Measurements from ENCODE around the gene GAL3ST3. TPM values are rescaled to one million over a fixed set of nuclear protein-coding genes. Genes with fewer than 3 reads are reported as not detected.
"Not testable (repeated sequence)": the region's sequence is repeated elsewhere in the genome, so short reads cannot be mapped to it uniquely, and the experiment has no call there.

Gene GAL3ST3, protein sequence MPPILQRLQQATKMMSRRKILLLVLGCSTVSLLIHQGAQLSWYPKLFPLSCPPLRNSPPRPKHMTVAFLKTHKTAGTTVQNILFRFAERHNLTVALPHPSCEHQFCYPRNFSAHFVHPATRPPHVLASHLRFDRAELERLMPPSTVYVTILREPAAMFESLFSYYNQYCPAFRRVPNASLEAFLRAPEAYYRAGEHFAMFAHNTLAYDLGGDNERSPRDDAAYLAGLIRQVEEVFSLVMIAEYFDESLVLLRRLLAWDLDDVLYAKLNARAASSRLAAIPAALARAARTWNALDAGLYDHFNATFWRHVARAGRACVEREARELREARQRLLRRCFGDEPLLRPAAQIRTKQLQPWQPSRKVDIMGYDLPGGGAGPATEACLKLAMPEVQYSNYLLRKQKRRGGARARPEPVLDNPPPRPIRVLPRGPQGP
- under 1 TPM in 1 of 2 donors, not detected in 1; 0.45 TPM for total RNA-seq

DNA sequence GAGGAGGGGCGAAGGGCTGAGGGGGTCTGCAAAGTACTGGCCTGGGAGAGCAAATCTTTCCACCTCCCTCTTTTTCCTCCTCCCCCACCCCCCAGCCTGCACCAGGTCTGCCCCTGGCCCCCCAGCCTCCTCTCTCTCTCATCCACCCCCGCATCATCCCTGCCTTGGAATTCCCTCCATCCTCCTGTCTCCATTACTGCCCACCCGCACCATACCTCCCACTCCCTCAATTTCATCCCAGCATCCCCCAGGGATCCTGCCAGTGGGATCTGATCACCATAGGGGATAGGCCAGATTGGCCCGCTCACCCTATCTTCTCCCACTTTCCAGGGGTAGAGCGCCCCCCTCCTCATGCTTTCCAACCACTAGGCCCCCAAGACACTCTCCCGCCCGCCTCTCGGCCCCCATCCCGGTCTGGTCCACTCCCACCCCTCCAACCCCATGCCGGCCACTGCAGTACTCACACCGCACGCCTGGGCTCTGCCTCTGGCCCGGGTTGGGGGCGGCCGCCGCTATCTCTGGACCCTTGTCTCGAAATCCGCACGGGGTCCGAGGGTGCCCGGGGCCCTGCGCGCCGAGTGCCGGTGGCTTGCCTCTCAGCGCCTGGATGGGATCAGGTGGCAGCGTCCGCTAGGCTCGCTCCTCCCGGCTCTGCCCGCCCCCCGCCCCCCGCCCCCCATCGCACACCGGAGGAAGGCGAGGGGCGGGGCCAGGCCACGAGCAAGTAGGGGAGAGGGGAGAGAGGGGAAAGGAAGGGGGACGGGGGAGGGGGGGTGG, at the start of gene GAL3ST3:
Gene GAL3ST3, minus strand, starts transcription at position 615 of the 777 bp plus-strand sequence. CDS start 3,746 bp downstream, outside the sequence.
- no peaks in the 10 kb centered on the region for H3K9me3 Mint-ChIP-seq

DNA sequence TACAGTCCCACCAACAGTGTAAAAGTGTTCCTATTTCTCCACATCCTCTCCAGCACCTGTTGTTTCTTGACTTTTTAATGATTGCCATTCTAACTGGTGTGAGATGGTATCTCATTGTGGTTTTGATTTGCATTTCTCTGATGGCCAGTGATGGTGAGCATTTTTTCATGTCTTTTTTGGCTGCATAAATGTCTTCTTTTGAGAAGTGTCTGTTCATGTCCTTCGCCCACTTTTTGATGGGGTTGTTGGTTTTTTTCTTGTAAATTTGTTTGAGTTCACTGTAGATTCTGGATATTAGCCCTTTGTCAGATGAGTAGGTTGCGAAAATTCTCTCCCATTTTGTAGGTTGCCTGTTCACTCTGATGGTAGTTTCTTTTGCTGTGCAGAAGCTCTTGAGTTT, 43.2 kb upstream of the GAL3ST3 start:
- not testable (repeated sequence) for H3K27ac Mint-ChIP-seq; ATAC-seq (replicated peaks); H3K27me3 Mint-ChIP-seq; H3K9me3 Mint-ChIP-seq; H3K4me3 Mint-ChIP-seq
- Mint-ChIP-seq H3K36me3 (ENCODE audit: low read depth) (peaks cover 28% of the 10 kb centered on the region), H3K4me1 (peaks cover 11% of the 10 kb centered on the region)

More for the DNA sequence above, at the start of gene GAL3ST3:
- Mint-ChIP-seq H3K27ac (peak within 1 kb of the TSS; percentile 9), H3K4me3 (peak within 1 kb of the TSS; percentile 29), H3K4me1 (peaks cover 13% of the 10 kb centered on the region), H3K27me3 (no peaks in the 10 kb centered on the region), H3K36me3 (ENCODE audit: low read depth) (peaks cover 26% of the 10 kb centered on the region)
- ATAC-seq (replicated peaks): no peak

DNA sequence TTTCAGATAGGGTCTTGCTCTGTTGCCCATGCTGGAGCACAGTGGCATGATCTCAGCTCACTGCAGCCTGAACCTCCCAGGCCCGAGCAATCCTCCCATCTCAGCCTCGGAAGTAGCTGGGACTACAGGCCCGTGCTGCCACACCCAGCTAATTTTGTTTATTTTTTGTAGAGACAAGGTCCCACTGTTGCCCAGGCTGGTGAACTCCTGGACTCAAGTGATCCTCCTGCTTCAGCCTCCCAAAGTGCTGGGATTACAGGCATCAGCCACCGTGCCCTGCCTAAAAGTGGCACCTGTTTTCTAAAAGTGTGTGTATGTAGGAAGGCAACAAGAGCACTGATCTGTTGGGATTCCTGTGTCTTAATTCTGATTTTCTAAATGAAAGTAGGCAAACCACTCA, 41.3 kb upstream of the GAL3ST3 start:
- Mint-ChIP-seq H3K9me3 (no peaks in the 10 kb centered on the region), H3K36me3 (ENCODE audit: low read depth) (peaks cover 28% of the 10 kb centered on the region), H3K27ac (no peak overlapping the region), H3K4me1 (peaks cover 11% of the 10 kb centered on the region), H3K4me3 (no peak overlapping the region), H3K27me3 (no peaks in the 10 kb centered on the region)
- no peak for ATAC-seq (replicated peaks)

DNA sequence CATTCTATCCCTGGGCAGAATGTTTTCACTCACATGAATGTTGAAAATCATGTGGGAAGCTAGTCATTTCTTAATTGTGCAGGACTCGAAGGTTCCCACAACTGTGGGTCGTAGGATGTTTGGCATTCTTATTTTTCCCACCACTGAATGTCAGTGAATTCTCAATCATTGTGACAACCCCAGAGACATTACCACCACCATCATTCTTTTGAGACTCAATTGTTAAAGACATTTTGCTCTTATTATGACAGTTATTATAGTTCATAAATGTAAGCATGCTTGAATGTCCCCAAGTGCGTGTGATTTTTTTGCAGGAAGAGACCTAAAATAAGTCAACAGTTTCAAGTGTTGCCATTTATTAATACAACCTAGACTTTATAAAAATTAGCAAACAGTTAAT, 40.1 kb upstream of the GAL3ST3 start:
- Mint-ChIP-seq H3K27me3 (no peaks in the 10 kb centered on the region), H3K4me3 (no peak overlapping the region), H3K36me3 (ENCODE audit: low read depth) (peaks cover 29% of the 10 kb centered on the region), H3K27ac (no peak overlapping the region), H3K4me1 (peaks cover 23% of the 10 kb centered on the region), H3K9me3 (no peaks in the 10 kb centered on the region)
- no peak for ATAC-seq (replicated peaks)

DNA sequence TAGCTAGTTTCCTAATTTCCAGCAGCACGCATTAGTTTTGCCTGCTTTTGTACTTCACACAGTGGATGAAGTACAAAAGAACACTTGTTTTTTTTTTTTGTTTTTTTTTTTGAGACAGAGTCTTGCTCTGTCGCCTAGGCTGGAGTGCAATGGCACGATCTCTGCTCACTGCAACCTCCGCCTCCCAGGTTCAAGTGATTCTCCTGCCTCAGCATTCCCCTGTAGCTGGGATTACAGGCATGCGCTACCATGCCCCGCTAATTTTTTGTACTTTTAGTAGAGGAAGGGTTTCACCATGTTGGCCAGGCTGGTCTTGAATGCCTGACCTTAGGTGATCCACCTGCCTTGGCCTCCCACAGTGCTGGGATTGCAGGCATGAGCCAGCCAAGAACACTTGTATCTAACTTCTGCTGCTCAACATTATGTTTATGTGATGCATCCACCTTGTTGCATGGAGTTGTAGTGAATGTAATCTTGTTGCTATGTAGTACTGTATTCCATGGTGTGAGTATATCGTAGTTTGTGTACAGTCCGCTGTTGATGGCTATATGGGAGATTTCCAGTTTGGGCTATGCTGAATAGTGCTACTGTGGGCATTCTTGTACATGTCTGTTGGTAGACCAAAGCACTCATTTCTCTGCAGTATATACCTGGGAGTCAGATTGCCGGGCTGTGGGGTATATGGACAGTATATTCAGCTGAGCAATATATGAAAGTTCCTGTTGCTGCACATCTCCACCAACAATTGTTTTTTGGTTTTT, 38.4 kb upstream of the GAL3ST3 start:
- Mint-ChIP-seq H3K27ac (peak overlapping the region; percentile 25), H3K27me3 (no peaks in the 10 kb centered on the region), H3K9me3 (no peaks in the 10 kb centered on the region), H3K4me1 (peaks cover 36% of the 10 kb centered on the region), H3K36me3 (ENCODE audit: low read depth) (peaks cover 34% of the 10 kb centered on the region), H3K4me3 (no peak overlapping the region)
- no peak for ATAC-seq (replicated peaks)

DNA sequence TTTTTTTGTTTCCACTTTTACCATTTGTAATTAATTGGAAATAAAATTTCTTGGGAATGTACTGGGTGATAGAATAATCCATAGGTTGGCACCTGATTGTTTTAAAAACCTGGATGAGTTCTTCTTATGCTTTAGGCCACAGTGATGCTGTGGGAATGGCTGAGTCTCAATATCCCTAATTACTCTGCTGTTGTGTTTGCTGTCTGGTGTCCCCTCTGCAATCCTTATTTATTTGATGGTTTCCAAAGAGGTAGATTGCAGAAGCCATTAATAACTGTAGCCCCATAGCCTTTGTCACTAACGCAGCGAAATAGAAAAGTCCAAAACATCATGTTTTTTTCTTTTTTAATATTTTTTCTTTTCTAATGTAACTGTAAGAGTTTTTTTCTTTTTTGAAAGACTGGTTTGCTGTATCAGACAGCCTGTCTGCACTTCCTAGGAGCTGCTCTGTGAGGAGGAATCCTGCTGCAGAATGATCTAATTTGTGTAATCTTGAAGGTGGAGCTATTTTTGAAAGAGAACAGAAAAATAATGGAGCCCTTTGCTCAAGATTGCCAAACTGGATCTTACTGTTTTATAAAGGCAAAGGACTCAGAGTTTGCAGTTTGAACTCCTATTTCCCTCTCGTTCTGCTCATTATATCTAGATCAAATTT, 36.0 kb upstream of the GAL3ST3 start:
- peaks cover 57% of the 10 kb centered on the region for H3K4me1 Mint-ChIP-seq
- H3K27ac Mint-ChIP-seq: peak overlapping the region; percentile 85
- H3K4me3 Mint-ChIP-seq: no peak overlapping the region
- H3K36me3 Mint-ChIP-seq (ENCODE audit: low read depth): peaks cover 47% of the 10 kb centered on the region
- ATAC-seq (replicated peaks): no peak
- no peaks in the 10 kb centered on the region for H3K27me3 Mint-ChIP-seq
- no peaks in the 10 kb centered on the region for H3K9me3 Mint-ChIP-seq

DNA sequence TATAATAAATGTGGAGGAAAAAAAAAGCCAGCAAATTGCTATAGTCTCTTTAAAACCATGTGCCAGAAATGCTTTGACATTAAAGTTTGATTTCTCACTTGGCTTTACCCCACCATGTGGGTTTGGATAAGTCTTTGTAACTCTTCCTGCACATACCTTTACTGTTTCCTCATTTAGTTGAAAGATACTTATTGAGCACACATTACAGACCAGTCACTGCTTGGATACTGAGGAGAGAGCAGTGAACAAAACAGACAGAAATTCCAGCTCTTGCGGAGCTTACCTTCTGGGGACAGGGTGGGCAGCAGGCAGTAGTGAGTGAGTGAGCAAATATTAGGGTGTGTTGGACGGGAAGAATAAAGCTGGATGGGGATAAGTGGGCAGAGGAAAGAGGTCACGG, 34.8 kb upstream of the GAL3ST3 start:
- peak overlapping the region; percentile 85 for H3K27ac Mint-ChIP-seq
- peak overlapping the region; percentile 91 for H3K4me3 Mint-ChIP-seq
- no peak for ATAC-seq (replicated peaks)
- H3K9me3 Mint-ChIP-seq: no peaks in the 10 kb centered on the region
- peaks cover 46% of the 10 kb centered on the region for H3K36me3 Mint-ChIP-seq (ENCODE audit: low read depth)
- H3K27me3 Mint-ChIP-seq: no peaks in the 10 kb centered on the region
- peaks cover 68% of the 10 kb centered on the region for H3K4me1 Mint-ChIP-seq

DNA sequence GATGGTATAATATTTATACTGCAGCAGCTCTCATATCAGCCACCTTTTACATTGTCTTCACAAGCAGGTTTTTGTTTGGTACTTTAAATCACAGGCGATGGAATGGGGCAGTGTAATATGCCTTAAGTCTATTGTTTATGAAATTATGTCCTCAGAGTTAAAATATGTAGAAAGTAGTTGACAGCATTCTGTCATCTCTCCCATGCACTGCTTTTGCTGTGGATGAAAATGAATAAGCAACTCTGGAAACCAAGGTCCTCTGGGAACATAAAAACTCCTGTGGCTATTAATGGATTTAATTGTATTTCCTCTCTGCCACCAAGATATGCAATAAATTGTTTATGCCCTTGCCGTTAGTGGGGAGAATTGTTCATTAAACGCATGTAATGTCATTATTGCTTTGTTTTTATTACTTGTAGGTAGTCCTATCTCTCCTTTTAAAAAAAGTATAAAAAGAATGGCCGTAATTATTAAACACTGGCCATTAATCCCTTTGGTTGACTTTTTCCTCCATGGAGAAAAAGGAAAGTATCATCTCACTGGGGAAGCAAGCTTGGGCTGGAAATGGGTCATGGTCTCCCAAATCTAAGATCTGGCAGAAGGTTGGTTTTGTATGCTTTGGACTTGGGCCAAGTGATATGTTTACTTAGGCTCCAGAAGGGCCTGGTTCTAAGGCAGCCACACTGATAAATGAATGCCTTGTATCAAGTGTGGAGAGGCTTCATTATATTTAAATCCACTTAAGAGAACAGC, 34.2 kb upstream of the GAL3ST3 start:
- H3K4me1 Mint-ChIP-seq: peaks cover 69% of the 10 kb centered on the region
- peaks cover 50% of the 10 kb centered on the region for H3K36me3 Mint-ChIP-seq (ENCODE audit: low read depth)
- no peak for ATAC-seq (replicated peaks)
- H3K4me3 Mint-ChIP-seq: peak overlapping the region; percentile 91
- H3K27ac Mint-ChIP-seq: peak overlapping the region; percentile 85
- no peaks in the 10 kb centered on the region for H3K27me3 Mint-ChIP-seq
- H3K9me3 Mint-ChIP-seq: no peaks in the 10 kb centered on the region

DNA sequence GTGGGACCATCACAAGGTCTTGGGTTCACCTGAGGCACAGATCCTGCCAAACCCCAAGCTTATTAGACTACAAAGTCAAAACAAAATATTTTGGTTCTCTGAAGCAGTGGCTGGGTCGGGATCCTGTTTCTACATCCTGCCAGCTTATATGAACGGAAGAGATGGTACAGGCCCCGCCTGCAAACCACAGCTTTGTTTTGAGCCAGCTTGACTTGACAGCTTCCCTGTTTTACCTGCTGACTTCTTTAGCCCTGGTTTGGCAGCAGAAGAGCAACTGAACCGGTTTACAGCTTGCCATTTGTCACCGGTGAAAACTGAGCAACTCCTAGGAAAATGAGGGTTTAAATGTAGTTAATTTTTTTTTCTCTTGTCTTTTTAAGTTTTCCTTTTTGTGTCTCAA, 32.5 kb upstream of the GAL3ST3 start:
- Mint-ChIP-seq H3K27ac (peak overlapping the region; percentile 95), H3K36me3 (ENCODE audit: low read depth) (peaks cover 67% of the 10 kb centered on the region), H3K9me3 (no peaks in the 10 kb centered on the region), H3K4me1 (peaks cover 67% of the 10 kb centered on the region), H3K27me3 (no peaks in the 10 kb centered on the region), H3K4me3 (peak overlapping the region; percentile 91)
- ATAC-seq (replicated peaks): peak; percentile 88

DNA sequence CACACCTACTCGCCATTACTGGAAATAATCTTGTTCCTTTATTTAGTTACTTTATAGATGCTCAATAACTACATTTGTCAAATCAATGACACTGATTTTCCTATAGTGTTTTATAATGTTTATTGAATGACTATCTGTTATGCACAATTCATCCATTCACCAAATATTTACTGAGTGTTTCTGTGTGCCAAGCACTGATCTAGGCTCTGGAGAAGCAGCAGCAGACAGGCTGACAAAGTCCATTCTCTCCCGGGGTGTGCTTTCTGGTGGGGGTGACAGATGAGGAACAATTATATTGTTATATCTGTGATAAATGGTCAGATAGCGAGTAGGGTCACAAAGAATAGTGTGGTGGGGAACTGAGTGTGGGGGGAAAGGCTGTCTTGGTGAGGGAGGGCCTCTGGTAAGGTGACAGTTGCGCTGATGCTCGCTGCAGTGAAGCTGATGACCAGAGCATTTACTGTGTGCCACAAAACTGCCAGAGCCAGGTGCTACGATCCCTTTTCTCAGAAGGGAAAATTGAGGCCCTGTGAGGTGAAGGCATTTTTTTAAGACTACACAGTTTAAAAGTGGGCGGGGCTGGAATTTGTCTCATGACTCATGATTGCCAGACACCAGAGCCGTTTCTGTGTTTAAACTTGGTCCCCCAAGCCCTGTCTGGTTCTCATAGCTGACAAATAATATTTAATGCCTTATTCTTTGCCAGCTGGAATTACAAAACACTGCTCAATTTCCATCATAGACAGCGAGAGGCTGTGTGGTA, 31.3 kb upstream of the GAL3ST3 start:
- Mint-ChIP-seq H3K27me3 (no peaks in the 10 kb centered on the region), H3K36me3 (ENCODE audit: low read depth) (peaks cover 77% of the 10 kb centered on the region), H3K9me3 (no peaks in the 10 kb centered on the region), H3K27ac (peak overlapping the region; percentile 95), H3K4me3 (peak overlapping the region; percentile 91), H3K4me1 (peaks cover 66% of the 10 kb centered on the region)
- ATAC-seq (replicated peaks): peak; percentile 68

DNA sequence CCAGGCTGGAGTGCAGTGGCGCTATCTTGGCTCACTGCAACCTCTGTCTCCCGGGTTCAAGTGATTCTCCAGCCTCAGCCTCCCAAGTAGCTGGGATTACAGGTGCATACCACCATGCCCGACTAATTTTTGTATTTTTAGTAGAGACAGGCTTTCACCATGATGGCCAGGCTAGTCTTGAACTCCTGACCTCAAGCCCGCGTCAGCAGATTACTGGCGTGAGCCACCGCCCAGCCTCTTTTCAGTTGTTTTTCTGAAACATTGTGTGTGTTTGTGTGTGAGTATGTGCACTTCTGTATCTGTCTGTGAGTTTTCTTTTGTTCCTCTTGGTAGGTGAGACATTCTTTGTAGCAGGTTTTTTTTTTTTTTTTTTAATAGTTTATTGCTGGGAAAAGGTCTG, 30.0 kb upstream of the GAL3ST3 start:
- peak overlapping the region; percentile 95 for H3K27ac Mint-ChIP-seq
- H3K9me3 Mint-ChIP-seq; ATAC-seq (replicated peaks); H3K27me3 Mint-ChIP-seq: not testable (repeated sequence)
- H3K4me1 Mint-ChIP-seq: peaks cover 59% of the 10 kb centered on the region
- H3K4me3 Mint-ChIP-seq: peak overlapping the region; percentile 91
- peaks cover 89% of the 10 kb centered on the region for H3K36me3 Mint-ChIP-seq (ENCODE audit: low read depth)

DNA sequence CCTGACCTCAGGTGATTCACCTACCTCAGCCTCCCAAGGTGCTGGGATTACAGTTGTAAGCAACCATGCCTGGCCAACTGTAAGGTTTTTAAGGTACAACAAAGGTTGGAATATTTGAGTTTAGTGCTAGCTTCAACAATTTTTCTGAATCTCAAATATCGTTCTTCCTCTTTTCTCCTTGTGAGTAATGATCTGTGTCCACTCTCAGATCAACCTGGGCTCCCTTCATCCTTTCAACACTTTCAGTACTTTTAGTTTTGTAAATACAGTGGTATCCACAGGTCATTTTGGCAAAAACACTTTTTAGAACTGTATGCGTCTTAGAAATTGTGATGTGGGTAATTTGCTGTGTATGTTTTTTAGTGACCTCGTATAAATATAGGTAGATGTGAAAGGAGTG, 29.0 kb upstream of the GAL3ST3 start:
- Mint-ChIP-seq H3K4me1 (peaks cover 54% of the 10 kb centered on the region), H3K4me3 (peak overlapping the region; percentile 91), H3K27ac (peak overlapping the region; percentile 95), H3K36me3 (ENCODE audit: low read depth) (peaks cover 90% of the 10 kb centered on the region), H3K27me3 (no peaks in the 10 kb centered on the region), H3K9me3 (no peaks in the 10 kb centered on the region)
- no peak for ATAC-seq (replicated peaks)

DNA sequence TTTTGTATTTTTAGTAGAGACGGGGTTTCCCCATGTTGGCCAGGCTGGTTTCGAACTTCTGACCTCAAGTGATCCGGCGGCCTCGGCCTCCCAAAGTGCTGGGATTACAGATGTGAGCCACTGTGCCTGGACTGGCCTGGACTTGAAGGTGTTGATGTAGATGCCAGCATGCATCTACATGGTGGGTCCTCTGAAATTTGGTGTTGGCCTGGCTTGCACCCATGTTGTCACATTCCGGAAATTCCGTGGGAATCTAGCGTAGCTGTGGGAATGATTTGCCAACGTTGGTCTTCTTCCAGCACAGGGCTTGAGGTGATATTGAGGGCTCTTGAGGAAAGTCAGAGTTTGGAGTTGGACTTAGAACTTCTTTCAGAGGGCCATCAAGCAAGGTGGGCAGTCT, 27.6 kb upstream of the GAL3ST3 start:
- Mint-ChIP-seq H3K27ac (no peak overlapping the region), H3K36me3 (ENCODE audit: low read depth) (peaks cover 96% of the 10 kb centered on the region), H3K4me3 (no peak overlapping the region), H3K4me1 (peaks cover 56% of the 10 kb centered on the region), H3K27me3 (no peaks in the 10 kb centered on the region), H3K9me3 (no peaks in the 10 kb centered on the region)
- ATAC-seq (replicated peaks): no peak
